H54 (cell line): ENCODE results near the gene VWF.

Experiments
- DNase-seq: peaks from one replicate; pipeline ENCODE4 v3.0.0; 2011; ENCODE audit warnings: low spot score, mixed read lengths; ENCODE audit not compliant: insufficient read length
- FAIRE-seq: peaks from 3 replicates; lab custom pipeline; 2011; peaks lifted over from hg19 to GRCh38; lab: Jason Lieb, UNC
- POLR2A ChIP-seq: IDR thresholded peaks from 2 replicates; pipeline ENCODE4 v1.6.1; 2011; ENCODE audit warnings: low read depth, mild to moderate bottlenecking, low read length

Gene VWF

DNA sequence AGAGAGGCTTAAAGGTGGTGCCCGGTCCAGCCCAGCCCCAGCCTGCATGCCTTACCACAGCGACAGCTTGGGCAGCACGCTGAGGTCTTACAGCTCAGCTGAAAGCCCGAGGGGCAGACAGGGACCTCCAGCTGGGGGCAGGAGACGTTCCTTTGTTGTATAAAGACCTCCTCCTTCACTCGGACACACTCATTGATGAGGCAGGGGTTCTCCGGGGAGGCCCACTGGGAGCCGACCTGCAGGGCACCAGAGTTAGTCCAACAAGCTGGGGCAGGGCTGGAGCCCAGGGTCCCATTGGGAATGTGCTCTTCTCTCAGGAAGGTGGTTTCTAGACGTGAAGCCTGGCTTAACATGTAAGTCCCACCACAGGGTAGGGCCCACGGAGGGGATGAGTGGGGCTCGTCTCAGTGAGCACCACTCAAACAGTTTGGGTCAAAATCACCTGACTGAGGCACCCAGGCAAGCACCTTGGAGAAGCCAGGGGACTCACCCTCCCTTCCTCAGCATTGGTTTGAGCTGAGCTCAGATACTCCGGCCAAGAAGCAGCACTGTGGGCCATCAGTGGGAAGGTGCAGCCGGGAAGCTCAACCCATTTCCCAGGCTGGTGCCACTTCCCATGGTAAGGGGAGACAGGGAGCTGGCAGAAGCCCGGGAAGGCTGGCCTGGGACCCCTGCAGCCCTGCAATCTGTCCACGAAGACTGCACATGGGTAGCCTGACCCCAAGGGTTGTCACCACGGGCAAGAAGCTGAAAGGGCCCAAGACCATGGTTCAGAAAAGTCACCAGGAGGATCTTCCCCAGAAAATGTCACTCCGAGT, 155.1 kb downstream of the VWF start:
- FAIRE-seq (no peak), DNase-seq (no peak)
- TF ChIP-seq POLR2A: no peak

DNA sequence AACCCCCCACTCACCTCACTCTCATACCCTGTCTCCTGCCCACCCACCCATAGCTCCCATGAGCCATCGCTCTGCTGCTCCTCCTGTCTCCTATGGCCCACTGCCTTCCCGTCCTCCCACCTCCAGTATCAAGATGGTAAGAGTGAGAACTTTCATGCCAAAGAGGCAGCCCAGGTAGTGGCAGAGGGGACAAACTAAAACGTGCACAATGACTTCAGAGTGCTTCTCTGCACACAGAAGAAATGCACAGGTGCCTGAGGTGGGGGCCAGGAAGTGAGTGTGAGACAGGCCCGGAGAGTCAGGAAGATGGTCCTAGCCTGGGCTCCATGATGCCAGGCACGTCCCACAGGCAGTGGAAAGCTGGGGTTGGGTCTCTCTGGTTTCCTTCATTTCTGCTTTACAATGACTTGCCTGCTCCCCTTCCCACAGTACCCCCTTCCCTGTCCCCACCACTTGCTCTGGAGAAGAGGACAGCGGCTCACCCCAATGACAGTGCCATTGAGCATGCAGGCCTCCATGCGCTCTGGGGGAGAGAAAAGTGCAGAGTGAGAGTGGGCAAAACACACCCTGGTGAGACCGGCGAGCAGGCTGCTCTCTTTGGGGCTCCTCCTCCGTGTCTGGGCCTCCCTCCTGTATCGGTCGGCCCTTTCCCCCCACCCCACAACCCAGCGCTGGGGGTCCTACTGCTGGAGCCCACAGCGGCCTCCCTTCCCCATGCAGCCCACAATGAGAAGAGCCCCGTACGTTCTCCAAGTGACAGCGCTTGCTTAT, 156.6 kb downstream of the VWF start:
- FAIRE-seq: no peak
- TF ChIP-seq POLR2A: no peak
- DNase-seq: no peak

DNA sequence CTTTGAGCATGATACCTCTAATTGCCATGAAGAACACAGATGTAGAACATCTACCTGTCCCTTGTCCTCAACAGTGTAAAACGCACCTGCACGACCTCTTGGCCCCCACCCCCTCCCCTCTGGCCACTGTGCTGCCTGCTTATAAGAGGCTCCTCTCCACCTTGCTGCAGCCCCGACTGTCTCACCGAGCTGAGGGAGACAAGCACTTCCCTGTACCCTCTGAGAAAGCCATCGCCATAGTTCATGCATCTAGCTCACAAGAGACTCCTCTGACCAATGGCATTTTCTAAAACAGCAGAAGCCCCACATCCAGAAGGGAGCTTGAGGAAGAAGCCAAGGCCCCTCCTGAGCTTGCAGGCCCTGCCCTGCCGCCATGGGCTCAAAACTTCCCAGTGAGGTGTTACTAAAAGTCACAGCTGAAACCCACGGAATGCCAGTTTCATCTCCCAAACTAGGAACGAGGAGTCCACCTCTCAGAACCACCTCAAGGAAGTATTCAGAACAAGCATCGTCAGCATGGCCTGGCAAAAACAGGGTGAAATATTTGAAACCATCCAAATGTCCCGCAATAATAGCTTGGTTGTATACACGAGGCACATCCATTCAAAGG, 157.9 kb downstream of the VWF start:
- DNase-seq: no peak
- FAIRE-seq: no peak
- TF ChIP-seq POLR2A: no peak

DNA sequence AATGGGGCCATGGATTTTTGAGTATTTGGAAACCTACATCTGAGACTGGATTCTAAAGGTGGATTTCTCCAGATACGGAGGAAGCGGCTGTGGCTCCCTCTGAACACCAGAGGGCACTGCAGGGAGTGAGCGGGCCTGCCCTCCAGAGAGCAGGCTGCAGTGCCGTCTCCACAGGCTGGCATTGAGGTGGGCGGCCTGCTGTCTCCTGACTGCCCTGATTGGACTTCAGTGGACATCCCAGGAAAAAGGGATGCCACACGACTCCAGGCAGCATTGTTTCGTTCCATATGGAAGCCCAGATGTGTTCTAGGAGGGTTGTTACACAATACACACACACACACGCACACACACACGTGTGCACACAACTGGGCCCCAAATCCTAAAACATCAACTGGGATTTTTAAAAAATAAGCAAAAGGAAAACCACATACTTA, 158.5 kb downstream of the VWF start:
- no peak for TF ChIP-seq POLR2A
- peak; percentile 53 for DNase-seq
- no peak for FAIRE-seq

DNA sequence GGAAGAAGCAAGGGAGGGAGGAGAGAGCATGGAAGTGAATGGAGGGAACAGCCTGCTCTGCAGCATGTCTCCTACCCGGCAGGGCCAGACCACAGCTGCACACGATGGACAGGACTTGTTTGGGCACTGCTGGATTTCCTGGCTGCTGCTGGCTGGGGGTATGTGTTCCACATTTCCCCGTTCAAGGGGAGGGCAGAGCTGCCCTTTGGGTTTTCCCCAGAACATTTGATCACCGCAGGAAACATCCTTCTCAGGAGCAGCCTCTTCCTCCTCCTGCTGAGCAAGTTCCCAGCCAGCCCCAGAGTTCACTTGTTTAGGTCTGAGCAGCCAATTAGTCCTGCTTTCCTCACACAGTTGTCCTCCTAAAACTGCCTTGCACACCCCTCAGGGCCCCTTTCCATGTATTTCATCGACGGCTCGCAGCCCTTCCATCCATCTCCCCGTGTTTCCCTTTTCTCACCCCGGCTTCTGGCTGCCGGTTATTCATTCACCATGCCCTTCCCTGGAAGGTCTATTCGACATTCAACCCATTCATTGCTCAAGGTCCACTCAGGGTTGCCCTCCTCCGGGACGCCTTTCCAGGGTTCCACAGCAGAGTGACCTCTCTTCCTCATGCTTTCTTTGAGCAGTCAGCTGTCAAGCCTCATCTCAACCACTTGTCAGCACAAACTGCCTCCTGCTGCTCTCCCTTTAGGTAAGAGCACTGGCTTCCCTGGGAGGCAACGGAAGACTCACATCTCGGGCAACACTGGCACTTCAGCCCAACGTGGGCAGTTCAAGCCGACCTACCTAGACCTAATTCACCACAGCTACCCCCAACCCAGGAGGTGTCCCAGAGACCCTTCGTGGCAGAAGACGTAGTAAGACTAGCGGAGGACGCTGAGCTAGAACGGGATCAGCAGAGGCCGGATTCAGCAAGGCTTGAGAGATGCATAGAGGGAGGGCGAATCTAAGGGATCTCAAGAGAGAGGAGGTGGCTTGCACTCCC, 159.3 kb downstream of the VWF start:
- FAIRE-seq (no peak), DNase-seq (no peak)
- TF ChIP-seq POLR2A: no peak

DNA sequence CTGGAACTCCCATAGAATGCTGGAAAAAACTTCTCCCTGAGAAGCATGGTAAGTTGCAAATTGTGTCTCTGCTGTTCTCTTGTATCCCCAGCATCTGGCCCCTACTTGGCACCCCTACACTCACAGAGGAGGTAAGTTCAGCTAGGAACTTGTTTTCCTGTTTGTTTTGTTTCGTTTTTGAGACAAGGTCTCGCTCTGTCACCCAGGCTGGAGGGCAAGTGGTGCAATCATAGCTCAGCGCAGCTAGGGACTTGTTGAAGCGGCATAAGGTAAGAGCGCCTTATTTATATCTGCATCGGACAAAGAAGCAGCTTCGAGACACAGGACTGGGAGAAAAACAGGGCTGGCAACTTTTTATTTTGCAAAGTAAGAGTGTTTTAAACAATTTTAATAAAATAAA, 161.0 kb downstream of the VWF start:
- FAIRE-seq: no peak
- no peak for TF ChIP-seq POLR2A
- no peak for DNase-seq

DNA sequence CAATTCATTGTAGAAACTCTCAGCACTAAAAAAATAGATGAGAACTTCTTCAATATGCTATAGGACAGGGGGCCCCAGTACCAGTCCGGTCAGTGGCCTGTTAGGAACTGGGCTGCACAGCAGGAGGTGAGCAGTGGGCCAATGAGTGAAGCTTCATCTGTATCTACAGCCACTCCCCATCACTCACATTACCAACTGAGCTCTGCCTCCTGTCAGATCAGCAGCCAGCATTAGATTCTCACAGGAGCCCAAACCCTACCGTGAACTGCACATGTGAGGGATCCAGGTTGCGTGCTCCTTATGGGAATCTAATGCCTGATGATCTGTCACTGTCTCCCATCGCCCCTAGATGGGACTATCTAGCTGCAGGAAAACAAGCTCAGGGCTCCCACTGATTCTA, 163.7 kb downstream of the VWF start:
- no peak for FAIRE-seq

DNA sequence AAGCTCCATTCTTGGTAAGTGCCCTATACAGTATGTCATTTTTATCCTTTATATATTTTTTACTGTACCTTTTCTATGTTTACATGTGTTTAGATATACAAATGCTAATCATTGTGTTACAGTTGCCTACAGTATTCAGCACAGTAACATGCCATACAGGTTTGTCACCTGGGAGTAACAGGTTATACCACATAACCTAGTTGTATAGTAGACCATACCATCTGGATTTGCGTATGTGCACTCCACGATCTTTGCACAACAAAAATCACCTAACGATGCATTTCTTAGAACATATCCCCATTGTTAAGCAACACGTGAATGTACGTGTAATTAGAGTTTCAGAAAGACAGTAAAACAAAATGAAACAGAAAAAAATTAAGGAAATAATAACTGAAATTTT, 167.5 kb downstream of the VWF start:
- FAIRE-seq (no peak), DNase-seq (no peak)
- no peak for TF ChIP-seq POLR2A

More for the DNA sequence above, 163.7 kb downstream of the VWF start:
- no peak for TF ChIP-seq POLR2A
- DNase-seq: no peak

DNA sequence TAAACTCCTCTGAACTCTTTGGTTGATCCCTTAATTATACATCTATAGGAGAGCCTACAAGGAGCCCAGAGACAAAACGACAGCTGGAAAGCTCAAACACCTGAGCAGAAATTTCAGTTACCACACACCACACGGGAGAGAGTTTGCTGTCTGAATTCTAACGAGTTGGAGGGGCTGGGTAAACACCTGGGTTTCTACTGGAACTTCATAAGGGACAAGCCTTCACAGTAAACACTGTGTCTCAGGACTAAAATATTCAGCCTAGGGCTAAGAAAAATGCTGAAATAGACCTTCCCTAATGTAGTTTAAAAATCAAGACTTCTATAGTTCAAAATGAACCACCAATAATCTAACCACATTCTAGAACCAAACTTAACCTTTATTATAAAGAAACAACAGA, 169.8 kb downstream of the VWF start:
- TF ChIP-seq POLR2A: no peak
- no peak for FAIRE-seq
- no peak for DNase-seq

DNA sequence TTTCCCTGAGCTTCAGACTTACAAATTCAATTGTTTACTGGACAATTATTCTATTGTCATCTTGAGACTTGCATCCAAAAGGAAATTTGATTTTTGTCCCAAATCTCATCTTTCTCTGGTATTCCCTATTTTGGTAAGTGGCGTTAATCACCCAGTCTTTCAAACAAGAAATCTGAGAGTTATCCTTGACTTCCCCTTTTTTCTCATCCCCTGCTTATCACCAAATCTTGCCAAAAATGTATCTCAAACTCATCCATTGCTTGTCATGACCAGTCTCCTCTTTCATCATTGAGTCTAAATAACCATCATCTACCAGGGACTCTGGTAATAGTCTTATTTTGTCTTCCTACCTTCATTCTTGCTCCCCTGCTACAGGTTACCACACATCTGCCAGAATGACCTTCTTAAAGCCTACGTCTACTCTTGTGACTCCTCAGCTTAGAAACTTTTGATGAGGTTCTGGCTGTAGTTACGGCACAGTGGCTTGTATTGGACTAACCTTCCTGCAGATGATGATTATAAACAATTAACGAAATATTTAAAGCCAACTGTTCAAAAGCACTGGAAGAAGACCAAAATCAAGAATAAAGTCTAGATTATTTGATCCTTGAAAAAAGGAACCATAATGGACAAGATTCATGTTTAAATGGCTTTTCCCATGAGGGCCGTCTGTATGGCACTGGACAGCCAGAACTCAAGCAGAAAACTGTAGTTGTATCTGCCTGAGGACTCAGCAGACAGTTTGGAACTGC, 170.5 kb downstream of the VWF start:
- no peak for FAIRE-seq
- DNase-seq: no peak
- TF ChIP-seq POLR2A: no peak

DNA sequence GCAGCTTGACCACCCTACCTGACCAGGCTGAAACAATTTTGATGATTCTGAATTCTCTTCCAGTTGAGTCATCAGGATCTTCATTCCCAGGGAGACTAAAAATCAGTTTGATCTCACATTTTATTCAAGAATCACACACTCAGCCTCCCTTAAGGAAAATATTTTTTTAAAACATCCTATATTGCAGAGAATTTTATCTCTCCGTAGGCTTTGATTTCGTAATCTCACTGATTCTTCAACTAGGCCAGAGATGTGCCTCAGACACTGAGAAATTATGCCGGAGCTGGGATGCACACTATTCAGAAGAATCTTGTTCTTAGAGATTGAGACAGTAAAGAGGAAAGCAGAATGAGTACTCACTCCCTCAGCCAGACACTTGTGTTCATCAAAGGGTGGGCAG, 172.4 kb downstream of the VWF start:
- no peak for DNase-seq
- no peak for FAIRE-seq
- TF ChIP-seq POLR2A: no peak

DNA sequence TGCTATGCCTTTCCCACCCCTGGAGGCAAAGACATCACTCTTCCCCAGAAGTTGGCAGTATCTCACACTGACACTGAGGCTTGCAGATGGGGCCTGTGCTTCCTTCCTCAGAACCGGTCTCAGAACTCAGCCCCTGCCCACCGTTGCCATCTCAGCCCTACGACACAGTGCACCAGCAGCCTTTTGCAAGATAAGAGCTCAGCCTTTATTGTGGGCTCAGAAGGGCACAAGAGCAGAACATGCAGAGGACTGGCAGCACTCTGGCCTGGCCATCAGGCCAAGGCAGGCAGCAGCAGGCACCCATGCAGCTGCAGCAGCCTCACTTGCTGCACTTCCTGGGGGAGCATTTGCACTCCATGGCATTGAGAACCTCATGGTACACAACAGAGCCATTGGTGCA, 175.8 kb downstream of the VWF start:
- DNase-seq: no peak
- no peak for FAIRE-seq
- no peak for TF ChIP-seq POLR2A
